Stimulated activated CD8-positive, alpha-beta memory T cell treated with anti-CD3 and anti-CD28 coated beads, Interleukin-2, amount 100 ng/mL, for 48 hours (primary cell): ENCODE results near the gene MAGI1.

Experiments
- DNase-seq, 2 donors: peaks; one replicate each; pipeline ENCODE4 v3.0.0-alpha.2; 2020; ENCODE audit warnings: low read depth in 2 of 2

Gene MAGI1

DNA sequence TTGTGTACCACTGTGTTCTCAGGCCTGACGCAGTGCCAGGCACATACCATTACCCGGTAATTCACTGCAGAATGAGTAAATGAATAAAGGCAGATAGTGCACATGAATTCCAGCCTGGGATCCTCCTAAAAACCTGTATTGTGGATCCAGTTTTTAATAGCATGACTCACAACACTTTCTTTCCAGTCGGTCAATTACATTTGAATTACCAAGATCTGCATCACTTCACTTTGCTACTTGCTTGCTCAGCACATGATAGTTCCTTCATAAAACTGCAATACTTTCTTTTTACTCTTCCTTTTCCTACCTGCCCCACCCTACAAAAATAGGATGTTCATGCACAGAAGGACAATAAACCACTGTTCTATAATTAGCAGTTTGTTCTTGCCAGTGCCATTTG lies 553.8 kb downstream of the MAGI1 start:
- DNase-seq, result no peak

GRCh38 chr3:65483480-65483879 lies 555.2 kb downstream of the MAGI1 start:
- DNase-seq, result no peak

GRCh38 chr3:65483011-65483410 lies 555.7 kb downstream of the MAGI1 start:
- DNase-seq, result no peak

DNA sequence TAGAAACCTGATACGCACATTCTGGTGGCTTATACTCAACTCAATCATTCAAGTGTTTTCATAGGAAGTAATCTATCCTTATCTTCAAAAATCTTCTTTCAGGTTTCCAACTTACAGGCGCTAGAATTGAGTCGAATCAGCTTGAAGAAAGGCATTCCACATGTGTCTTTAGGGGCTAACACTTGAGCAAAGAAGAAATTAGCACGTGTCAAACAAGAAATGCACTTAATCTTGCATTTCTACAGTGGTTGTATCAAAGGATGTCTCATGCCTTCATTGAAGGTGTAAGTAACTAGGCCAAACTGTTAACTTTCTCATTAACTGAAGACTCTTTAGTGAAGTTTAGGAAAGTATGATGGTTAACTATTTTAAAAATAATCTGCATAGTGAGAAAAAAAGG lies 557.6 kb downstream of the MAGI1 start:
- DNase-seq, result no peak

DNA sequence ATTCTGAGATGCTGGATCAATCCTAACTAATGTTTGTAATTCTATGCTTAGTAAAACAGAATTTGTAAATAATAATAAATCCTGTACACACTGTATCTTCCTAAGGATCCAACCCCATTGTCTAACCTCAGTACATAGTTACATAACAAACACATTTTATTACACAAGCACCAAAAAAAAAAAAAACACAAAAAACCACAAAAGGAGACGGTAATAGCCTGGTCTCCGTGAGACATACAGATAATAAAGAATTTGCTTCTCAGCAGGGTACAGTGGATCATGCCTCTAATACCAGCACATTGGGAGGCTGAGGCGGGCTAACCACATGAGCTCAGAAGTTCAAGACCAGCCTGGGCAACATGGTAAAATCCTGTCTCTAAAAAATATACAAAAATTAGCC lies 558.7 kb downstream of the MAGI1 start:
- DNase-seq, result no peak

DNA sequence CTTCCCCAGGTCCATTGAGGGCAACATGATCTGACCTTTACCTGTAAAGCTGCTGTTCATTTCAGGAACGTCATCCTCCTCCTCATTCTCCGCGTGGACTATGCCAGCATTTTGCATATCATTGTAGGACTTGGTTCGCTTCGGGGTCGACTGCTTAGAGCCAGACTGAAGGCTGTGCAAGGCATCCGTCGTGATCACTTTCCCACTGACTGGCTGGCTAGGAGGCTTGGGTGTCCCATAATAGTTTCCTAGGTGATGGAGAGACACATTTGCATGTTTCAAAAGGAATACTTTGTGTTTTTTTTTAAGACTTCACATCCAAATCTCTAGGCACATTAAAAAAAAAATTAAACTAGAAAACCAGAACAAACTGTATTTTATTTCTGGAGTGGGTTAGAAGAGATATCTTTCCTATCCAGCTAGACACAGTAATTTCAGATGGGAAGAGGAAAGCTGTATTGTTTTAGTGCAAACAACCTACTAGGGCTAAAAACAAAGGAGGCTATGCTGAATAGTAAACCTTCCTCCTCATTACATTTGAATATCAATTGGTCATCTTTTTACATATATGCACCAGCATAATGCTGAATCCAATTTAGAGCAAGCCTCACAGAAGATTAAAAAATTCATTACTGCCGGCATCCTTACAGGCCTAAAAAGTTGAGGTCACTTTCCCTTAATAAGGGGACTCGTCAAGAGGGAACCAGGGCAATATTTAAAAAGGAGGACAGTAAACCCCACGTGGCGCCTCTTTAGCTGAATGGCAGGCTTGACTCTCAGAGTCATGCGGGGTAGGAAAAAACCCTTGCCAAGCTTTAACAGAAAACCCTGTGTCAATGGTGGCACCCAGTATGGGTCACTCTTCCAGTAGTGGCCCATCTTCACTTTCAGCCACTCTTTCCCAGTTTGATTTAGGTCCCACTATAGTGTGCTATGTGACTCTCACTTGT lies 559.9 kb downstream of the MAGI1 start:
- DNase-seq, result no peak

- DNase-seq, result no peak
These were observed 565.0 kb downstream of the MAGI1 start for GRCh38 chr3:65473736-65474135.

GRCh38 chr3:65472501-65472900 lies 566.2 kb downstream of the MAGI1 start:
- DNase-seq, result no peak

DNA sequence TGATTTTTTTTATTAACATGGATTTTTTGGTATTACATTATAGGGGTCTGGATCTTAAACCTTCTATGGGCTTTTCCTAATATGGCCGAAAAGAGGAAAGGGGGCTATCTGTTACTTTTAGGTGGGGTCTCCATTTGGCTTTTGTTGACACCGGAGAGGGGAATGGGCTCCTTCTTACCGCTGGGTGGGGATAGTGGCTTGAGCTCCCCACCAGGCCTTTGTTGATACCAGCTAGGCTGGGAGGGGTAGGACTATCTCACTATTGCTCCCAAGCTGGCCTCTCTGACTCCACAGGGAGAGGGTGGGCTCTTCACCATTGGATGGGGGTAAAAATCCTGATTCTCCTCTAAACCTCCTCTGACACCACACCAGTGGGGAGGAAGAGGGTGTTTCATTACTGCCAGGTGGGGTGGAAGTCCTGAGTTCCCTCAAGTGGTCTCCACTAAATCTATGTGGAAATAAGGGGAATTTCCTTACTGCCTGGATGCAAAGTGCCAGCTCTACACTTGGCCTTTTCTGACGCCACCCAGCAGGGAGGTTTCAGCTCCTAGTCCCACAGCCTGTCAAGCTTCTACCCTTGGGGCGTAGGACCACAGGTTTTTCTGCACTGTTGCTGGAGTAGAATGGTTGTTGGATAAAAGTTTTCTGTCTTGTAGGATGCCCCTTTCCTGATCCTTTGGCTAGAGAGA lies 572.3 kb downstream of the MAGI1 start:
- no peak for DNase-seq

GRCh38 chr3:65449841-65450428 lies 588.8 kb downstream of the MAGI1 start:
- DNase-seq, result no peak

DNA sequence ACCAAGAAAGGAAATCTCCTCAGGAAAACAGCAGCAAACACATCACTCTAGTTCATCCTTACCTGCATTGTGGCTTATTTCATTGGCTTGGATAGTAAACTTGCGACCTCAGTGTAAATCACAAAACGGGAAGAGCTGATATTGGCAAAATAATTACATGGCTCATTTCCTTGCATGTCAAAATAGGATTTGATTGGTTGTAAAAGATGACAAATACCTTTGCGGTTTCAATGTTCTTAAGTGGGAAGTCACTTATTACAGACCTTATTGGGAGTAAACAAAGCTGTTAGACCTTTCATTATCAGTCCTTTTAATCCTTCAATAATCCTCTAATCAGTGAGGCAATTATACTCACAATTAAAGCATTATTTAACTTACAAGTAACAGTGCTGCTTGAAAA lies 590.6 kb downstream of the MAGI1 start:
- no peak for DNase-seq

DNA sequence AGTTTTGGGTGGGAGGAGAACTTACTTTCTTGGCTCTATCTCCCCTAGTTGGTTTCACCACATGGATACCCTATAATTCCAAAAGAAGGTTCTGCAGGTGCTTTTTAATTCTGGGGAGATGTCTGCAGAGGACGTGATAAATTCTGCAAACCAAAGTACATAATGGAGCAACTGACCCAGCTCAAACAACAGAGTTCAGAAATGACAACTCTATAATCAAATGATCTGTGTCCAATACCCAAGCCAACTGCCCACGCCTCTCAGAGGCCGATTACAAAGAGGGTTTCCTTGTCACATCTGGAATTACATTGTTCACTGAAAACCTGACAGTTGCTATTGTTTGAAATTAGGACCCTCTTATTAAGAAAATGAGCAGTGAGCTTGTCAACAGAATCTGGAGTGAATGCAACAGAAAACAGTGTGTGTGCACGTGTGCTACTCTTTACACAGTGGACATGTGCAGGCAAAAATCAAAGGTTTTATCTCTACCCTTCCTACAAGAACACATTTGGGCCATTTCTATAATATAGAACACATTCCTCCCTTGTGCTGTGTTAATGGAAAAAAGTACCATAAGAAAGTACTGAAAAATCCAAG lies 593.0 kb downstream of the MAGI1 start:
- no peak for DNase-seq

GRCh38 chr3:65444447-65444815 lies 594.3 kb downstream of the MAGI1 start:
- no peak for DNase-seq

- no peak for DNase-seq
These were observed 594.8 kb downstream of the MAGI1 start for GRCh38 chr3:65443739-65444446.

- DNase-seq, result no peak
These were observed 599.0 kb downstream of the MAGI1 start for GRCh38 chr3:65439641-65440284.

DNA sequence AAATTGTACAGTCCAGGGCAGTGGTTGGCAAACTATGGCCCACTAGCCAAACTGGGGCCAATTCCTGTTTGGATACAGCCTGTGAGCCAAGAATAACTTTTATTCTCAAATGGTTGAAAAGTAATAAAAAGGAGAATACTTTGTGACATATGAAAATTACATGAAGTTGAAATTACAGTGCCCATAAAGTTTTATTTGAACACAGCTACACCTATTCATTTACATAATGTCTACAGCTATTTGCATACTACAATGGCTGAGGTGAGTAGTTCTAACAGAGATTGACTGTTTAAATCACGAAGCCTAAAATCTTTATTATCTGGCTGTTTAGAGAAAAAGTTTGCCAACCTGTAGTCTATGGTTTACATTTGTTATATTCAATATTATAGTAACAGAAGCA lies 600.1 kb downstream of the MAGI1 start:
- no peak for DNase-seq

GRCh38 chr3:65438096-65438495 lies 600.6 kb downstream of the MAGI1 start:
- no peak for DNase-seq

DNA sequence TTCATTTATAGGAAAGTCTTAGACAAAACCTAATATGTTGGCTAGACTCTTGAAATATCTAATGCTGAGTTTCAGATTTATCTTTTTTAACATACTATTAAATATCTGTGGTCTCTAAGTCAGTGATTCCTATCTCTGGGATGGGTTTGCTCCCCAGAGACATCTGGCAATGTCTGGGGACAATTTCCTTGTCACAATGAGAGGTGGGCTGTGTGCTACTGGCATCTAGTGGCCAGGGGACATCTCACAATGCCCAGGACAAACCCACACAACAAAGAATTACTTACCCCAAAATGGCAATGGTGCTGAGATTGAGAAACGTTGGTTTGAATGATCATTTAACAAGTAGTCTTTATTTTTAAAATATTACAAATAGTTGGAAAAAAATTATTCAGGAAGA lies 602.1 kb downstream of the MAGI1 start:
- no peak for DNase-seq

DNA sequence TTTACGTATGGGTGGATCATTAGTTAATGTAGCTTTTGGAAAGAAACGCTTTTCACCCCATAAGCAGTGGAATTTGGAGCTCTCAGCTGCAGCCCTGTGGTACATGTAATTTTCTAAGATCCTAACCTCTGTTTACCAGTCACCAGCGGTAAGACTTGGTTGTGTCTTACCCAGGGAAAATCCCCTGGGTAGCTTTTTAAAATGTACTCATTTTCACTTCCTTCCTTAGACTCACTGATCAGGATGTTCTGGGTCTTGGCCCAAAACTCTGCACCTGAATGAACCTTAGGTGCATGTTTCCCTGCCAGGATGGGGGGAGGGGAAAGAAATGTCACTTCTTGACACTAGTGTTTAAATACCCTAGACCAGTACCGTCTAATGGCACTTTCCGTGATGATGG lies 605.2 kb downstream of the MAGI1 start:
- no peak for DNase-seq

GRCh38 chr3:65432388-65433003 lies 606.2 kb downstream of the MAGI1 start:
- no peak for DNase-seq

- no peak for DNase-seq
These were observed 612.8 kb downstream of the MAGI1 start for GRCh38 chr3:65425880-65426279.
